Measurements from ENCODE around the gene PRMT6.
A peak's percentile ranks its signal among the peaks of the same experiment; 100 is the strongest.
"Not testable (repeated sequence)": the region's sequence is repeated elsewhere in the genome, so short reads cannot be mapped to it uniquely, and the experiment has no call there.

Gene PRMT6

GRCh38 chr1:107056426-107057196 is at the start of gene PRMT6:
Gene PRMT6 (plus strand): TSS chr1:107056674. CDS start chr1:107056716, 42 bp downstream.
- TF ChIP-seq, protein P1, sequence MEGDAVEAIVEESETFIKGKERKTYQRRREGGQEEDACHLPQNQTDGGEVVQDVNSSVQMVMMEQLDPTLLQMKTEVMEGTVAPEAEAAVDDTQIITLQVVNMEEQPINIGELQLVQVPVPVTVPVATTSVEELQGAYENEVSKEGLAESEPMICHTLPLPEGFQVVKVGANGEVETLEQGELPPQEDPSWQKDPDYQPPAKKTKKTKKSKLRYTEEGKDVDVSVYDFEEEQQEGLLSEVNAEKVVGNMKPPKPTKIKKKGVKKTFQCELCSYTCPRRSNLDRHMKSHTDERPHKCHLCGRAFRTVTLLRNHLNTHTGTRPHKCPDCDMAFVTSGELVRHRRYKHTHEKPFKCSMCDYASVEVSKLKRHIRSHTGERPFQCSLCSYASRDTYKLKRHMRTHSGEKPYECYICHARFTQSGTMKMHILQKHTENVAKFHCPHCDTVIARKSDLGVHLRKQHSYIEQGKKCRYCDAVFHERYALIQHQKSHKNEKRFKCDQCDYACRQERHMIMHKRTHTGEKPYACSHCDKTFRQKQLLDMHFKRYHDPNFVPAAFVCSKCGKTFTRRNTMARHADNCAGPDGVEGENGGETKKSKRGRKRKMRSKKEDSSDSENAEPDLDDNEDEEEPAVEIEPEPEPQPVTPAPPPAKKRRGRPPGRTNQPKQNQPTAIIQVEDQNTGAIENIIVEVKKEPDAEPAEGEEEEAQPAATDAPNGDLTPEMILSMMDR (IDR thresholded peaks at IDR 0.05; ENCODE audit: control insufficient read depth, insufficient read depth, low read depth, low read length, missing control alignments): no peak
- DNase-seq (ENCODE audit: low read depth): no peak
- H3K4me3 ChIP-seq (ENCODE audit: control insufficient read depth, low read depth, low read length): peak within 1 kb of the TSS; percentile 88

GRCh38 chr1:107009281-107009680 is 47.2 kb upstream of the PRMT6 start:
- TF ChIP-seq, protein P1 (IDR thresholded peaks at IDR 0.05; ENCODE audit: control insufficient read depth, insufficient read depth, low read depth, low read length, missing control alignments): no peak
- H3K4me3 ChIP-seq (ENCODE audit: control insufficient read depth, low read depth, low read length): no peak overlapping the region
- no peak for DNase-seq (ENCODE audit: low read depth)

DNA sequence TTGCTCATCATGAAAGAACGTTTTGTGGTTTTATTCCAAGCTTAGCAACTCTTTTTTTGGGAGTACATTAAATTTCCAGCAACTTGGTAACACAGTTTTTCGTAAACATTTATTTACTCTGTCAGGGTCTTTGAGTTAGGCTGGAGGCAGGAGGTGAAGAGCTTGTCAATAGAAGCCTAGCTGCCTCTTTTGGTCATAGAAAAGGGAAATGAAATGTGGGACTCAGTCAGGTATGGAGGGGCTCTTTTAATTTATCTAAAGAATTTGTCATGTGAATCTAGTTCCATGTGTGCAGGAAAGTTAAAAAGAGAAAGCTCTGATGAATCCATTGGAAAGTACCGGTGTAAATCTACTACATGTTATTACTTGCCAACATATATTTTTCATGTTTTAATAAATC is 45.9 kb upstream of the PRMT6 start:
- DNase-seq (ENCODE audit: low read depth): no peak
- no peak overlapping the region for H3K4me3 ChIP-seq (ENCODE audit: control insufficient read depth, low read depth, low read length)
- TF ChIP-seq, protein P1 (IDR thresholded peaks at IDR 0.05; ENCODE audit: control insufficient read depth, insufficient read depth, low read depth, low read length, missing control alignments): no peak

- DNase-seq (ENCODE audit: low read depth): no peak
- TF ChIP-seq, protein P1 (IDR thresholded peaks at IDR 0.05; ENCODE audit: control insufficient read depth, insufficient read depth, low read depth, low read length, missing control alignments): no peak
- no peak overlapping the region for H3K4me3 ChIP-seq (ENCODE audit: control insufficient read depth, low read depth, low read length)
Measured at GRCh38 chr1:107016376-107016978, 40.0 kb upstream of the PRMT6 start.

DNA sequence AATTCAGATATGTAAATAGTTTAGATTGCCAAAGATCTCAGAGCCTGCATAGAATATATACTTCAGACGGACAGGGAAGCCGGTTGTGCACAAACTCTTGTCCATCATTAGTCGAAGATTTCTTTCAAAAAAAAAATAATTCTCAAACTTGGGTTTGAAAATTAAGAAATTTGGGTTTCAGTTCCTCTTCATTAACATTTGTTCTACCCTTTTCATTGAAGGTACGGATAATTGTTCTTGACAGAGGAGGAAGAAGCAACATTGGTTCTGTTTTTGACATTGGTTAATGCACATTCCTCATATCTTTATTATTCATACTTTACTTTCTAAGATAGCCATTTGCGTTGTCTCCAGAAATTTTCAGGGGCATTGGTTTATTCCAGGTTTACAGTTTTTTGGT is 38.0 kb upstream of the PRMT6 start:
- no peak for DNase-seq (ENCODE audit: low read depth)
- TF ChIP-seq, protein P1 (IDR thresholded peaks at IDR 0.05; ENCODE audit: control insufficient read depth, insufficient read depth, low read depth, low read length, missing control alignments): no peak
- no peak overlapping the region for H3K4me3 ChIP-seq (ENCODE audit: control insufficient read depth, low read depth, low read length)

- TF ChIP-seq, protein P1 (IDR thresholded peaks at IDR 0.05; ENCODE audit: control insufficient read depth, insufficient read depth, low read depth, low read length, missing control alignments): no peak
- H3K4me3 ChIP-seq (ENCODE audit: control insufficient read depth, low read depth, low read length): no peak overlapping the region
- no peak for DNase-seq (ENCODE audit: low read depth)
Measured at GRCh38 chr1:107019166-107019565, 37.3 kb upstream of the PRMT6 start.

DNA sequence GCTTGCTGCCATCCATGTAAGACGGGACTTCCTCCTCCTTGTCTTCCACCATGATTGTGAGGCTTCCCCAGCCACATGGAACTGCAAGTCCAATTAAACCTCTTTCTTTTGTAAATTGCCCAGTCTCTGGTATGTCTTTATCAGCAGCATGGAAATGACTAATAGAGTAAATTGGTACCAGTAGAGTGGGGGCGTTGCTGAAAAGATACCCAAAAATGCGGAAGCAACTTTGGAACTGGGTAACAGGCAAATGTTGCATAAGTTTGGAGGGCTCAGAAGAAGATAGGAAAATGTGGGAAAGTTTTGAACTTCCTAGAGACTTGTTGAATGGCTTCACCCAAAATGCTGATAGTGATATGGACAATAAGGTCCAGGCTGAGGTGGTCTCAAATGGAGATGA is 17.6 kb upstream of the PRMT6 start:
- not testable (repeated sequence) for H3K4me3 ChIP-seq (ENCODE audit: control insufficient read depth, low read depth, low read length); DNase-seq (ENCODE audit: low read depth)

- not testable (repeated sequence) for DNase-seq (ENCODE audit: low read depth); H3K4me3 ChIP-seq (ENCODE audit: control insufficient read depth, low read depth, low read length)
Measured at GRCh38 chr1:107044310-107045220, 11.9 kb upstream of the PRMT6 start.
